Activated CD8-positive, alpha-beta T cell treated with anti-CD3 and anti-CD28 coated beads for 36 hours (primary cell): ENCODE results near the gene JMJD8. TPM values are rescaled to one million over a fixed set of nuclear protein-coding genes. Genes with fewer than 3 reads are reported as not detected.

Experiments used
- ATAC-seq: fragments of 200-7000 bp; cut with Tn5 transposase; one replicate; pipeline ENCODE4 v1.10.0; 2021; ENCODE audit warnings: mild to moderate bottlenecking, moderate library complexity
- CTCF ChIA-PET: fragments of 350-600 bp; sonication (Branson Sonifier 250); formaldehyde crosslinking; loops from one replicate; lab custom pipeline; 2021; ENCODE audit warnings: antibody characterized with exemption; lab: Charles Lee
- POLR2A ChIA-PET: fragments of 350-600 bp; sonication (Branson Sonifier 250); formaldehyde crosslinking; loops from one replicate; lab custom pipeline; 2021; ENCODE audit warnings: antibody characterized with exemption; lab: Charles Lee
- DNase-seq: peaks from one replicate; pipeline ENCODE4 v3.0.0-alpha.2; 2020
- H3K27ac Mint-ChIP-seq: one replicate; pipeline ENCODE4 v1.8.0; 2021; ENCODE audit warnings: mild to moderate bottlenecking, mixed read lengths
- H3K27me3 Mint-ChIP-seq: one replicate; pipeline ENCODE4 v1.8.0; 2021; ENCODE audit warnings: mixed read lengths
- H3K36me3 Mint-ChIP-seq: one replicate; pipeline ENCODE4 v1.8.0; 2021; ENCODE audit warnings: low read depth, mixed read lengths
- H3K4me1 Mint-ChIP-seq: one replicate; pipeline ENCODE4 v1.8.0; 2021; ENCODE audit warnings: low read depth, mixed read lengths
- H3K4me3 Mint-ChIP-seq: one replicate; pipeline ENCODE4 v1.8.0; 2021; ENCODE audit warnings: mild to moderate bottlenecking, moderate library complexity, mixed read lengths
- H3K9me3 Mint-ChIP-seq: one replicate; pipeline ENCODE4 v1.8.0; 2021; ENCODE audit warnings: mixed read lengths
- intact Hi-C: fragments of 100-400 bp; cut with micrococcal nuclease; formaldehyde crosslinking; loops from one replicate; pipeline ENCODE4 v1.10.0; 2022
- total RNA-seq, 2 experiments: library from RNA; stranded (reverse); gene quantifications; one replicate each; pipeline ENCODE4 v1.2.3, GENCODE V29; 2021
- TF ChIP-seq, protein P1 (sequence below): fragments of 200-600 bp; IDR thresholded peaks from one replicate; pipeline ENCODE4 v1.8.0; 2022; ENCODE audit warnings: antibody characterized with exemption, mild to moderate bottlenecking

Gene JMJD8
- total RNA-seq, 2 experiments from 2014 or later: 26.2 to 28.7 TPM

DNA sequence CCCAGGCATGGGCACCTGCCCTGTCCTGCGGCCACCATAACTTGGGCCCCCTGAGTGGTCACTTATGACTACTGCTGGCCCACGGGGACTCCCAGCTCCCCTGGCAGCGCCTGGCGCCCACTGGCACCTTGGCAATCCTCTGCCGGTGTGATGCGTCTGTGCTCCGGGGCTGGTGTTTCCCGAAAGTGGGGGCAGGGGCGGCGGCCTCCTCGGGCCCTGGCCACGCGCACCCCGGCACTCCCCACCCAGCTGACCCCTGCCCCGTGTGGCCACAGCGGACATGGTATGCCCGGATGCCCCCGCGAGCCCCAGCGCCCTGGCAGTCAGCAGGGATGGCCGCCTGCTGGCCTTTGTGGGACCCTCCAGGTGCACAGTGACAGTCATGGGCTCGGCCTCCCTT is 26.6 kb downstream of the JMJD8 start:
- H3K36me3 Mint-ChIP-seq: peaks cover 4% of the 10 kb centered on the region
- H3K27ac Mint-ChIP-seq: no peak overlapping the region
- TF ChIP-seq, protein P1, sequence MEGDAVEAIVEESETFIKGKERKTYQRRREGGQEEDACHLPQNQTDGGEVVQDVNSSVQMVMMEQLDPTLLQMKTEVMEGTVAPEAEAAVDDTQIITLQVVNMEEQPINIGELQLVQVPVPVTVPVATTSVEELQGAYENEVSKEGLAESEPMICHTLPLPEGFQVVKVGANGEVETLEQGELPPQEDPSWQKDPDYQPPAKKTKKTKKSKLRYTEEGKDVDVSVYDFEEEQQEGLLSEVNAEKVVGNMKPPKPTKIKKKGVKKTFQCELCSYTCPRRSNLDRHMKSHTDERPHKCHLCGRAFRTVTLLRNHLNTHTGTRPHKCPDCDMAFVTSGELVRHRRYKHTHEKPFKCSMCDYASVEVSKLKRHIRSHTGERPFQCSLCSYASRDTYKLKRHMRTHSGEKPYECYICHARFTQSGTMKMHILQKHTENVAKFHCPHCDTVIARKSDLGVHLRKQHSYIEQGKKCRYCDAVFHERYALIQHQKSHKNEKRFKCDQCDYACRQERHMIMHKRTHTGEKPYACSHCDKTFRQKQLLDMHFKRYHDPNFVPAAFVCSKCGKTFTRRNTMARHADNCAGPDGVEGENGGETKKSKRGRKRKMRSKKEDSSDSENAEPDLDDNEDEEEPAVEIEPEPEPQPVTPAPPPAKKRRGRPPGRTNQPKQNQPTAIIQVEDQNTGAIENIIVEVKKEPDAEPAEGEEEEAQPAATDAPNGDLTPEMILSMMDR: no peak
- POLR2A ChIA-PET: interaction anchor here (0.6 kb wide), 1 partner anchor 9 kb away, joined by 3 read pairs; no protein-coding TSS in a partner anchor
- ATAC-seq (no peak), DNase-seq (no peak)
- intact Hi-C loops: no loop called here
- CTCF ChIA-PET: no interaction called here
- no peak overlapping the region for H3K4me3 Mint-ChIP-seq
- no peaks in the 10 kb centered on the region for H3K27me3 Mint-ChIP-seq
- no peaks in the 10 kb centered on the region for H3K9me3 Mint-ChIP-seq
- peaks cover 7% of the 10 kb centered on the region for H3K4me1 Mint-ChIP-seq

DNA sequence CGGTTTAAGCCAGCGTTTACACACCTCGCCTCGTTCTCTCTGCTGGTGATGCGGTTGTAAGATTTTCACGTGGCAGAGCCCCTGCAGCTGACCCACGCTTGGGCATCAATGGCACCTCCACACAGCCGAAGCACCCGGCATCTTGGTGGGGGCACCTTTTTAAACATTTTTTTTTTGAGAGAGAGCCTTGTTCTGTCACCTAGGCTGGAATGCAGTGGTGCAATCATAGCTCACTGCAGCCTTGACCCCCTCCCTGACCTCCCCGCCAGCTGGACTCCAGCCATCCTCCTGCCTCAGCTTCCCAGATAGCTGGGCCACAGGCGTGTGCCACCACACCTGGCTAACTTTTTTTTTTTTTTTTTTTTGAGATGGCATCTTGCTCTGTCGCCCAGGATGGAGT is 30.1 kb downstream of the JMJD8 start:
- Mint-ChIP-seq H3K27ac (no peak overlapping the region), H3K4me1 (peaks cover 4% of the 10 kb centered on the region), H3K27me3 (no peaks in the 10 kb centered on the region), H3K9me3 (no peaks in the 10 kb centered on the region), H3K4me3 (no peak overlapping the region), H3K36me3 (no peaks in the 10 kb centered on the region)
- ChIA-PET POLR2A (no interaction called here), CTCF (interaction anchor here (0.6 kb wide), 1 partner anchor 693 kb away, joined by 3 read pairs; no protein-coding TSS in a partner anchor)
- TF ChIP-seq, protein P1: no peak
- intact Hi-C loops: no loop called here
- ATAC-seq (no peak), DNase-seq (no peak)

DNA sequence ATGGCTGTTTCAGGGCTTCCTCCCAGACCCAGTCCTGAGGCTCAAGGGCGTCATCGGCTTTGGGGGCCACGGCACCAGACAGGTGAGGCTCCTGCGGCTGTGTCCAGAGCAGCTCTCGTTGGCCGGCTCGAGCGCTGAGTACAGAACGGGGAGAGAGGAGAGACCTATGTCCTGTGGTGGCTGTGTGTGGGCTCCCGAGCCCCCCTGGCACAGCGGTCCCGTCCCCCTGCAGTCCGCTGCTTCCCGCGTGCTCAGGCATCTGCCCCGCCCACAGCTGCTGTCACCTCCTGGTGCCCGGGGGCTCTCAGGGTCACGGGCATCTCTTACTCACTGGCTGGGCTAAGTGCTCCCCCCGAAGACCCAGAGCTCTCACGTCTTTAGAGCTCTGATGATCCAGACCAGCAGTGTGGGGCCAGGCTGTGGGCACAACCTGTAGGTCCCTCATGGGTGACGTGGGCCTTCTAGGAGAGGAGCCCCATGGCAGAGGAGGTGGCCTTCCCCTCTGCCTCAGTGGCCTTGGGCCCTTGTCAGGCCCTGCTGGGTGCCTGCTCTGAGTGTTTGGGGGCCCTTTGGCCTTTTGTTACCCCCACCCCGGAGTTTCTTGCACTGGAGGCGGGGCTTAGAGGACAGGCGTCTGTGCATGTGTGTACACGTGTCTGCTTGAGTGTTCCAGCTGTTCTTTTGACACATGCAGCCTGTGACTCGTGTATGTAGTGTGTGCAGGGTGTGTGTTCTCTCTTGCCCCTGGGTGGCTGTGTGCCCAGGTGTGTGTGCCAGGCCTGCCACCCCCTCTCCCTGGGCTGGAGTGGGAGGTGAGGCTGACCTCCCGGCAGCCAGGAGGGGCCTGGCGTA is 31.5 kb downstream of the JMJD8 start:
- Mint-ChIP-seq H3K4me3 (no peak overlapping the region), H3K27me3 (no peaks in the 10 kb centered on the region), H3K36me3 (no peaks in the 10 kb centered on the region), H3K4me1 (peaks cover 8% of the 10 kb centered on the region), H3K27ac (no peak overlapping the region), H3K9me3 (no peaks in the 10 kb centered on the region)
- ChIA-PET POLR2A (interaction anchor here (3.5 kb wide), 1 partner anchor 16 kb away, joined by 11 read pairs; the partner anchor contains the start of gene RHOT2), CTCF (interaction anchor here (0.9 kb wide), 1 partner anchor 15 kb away, joined by 3 read pairs; the partner anchor contains the start of gene RHOT2)
- no peak for ATAC-seq
- DNase-seq: no peak
- intact Hi-C loops: no loop called here
- TF ChIP-seq, protein P1: no peak

DNA sequence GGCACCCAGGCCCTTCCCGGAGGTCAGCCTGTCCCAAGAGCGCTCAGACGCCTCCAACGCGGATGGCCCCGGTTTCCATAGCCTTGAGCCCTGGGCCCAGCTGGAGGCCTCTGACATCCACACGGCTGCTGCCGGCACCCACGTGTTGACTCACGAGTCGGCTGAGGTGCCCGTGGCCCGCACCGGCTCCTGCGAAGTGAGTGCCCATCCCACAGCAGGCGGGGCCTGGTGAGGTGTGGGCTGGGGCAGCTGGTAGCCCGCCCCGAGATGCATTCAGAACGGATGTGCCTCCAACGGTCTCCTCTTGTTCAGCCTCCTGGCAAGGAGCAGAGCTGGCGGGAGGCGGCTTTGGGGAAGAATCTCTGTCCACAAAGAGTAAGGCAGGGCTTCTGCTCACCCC is 32.3 kb downstream of the JMJD8 start:
- TF ChIP-seq, protein P1: no peak
- Mint-ChIP-seq H3K36me3 (peaks cover under 1% of the 10 kb centered on the region), H3K4me1 (peaks cover 9% of the 10 kb centered on the region), H3K9me3 (no peaks in the 10 kb centered on the region), H3K27ac (no peak overlapping the region), H3K4me3 (peak overlapping the region; percentile 21), H3K27me3 (no peaks in the 10 kb centered on the region)
- no peak for DNase-seq
- intact Hi-C loops: no loop called here
- ATAC-seq: no peak
- POLR2A ChIA-PET: interaction anchor here (1.1 to 4.8 kb wide), 4 partner anchors 10 to 33 kb away, joined by 4 to 28 read pairs (median 8); partner anchors contain the start of gene RHOT2
- CTCF ChIA-PET: no interaction called here

DNA sequence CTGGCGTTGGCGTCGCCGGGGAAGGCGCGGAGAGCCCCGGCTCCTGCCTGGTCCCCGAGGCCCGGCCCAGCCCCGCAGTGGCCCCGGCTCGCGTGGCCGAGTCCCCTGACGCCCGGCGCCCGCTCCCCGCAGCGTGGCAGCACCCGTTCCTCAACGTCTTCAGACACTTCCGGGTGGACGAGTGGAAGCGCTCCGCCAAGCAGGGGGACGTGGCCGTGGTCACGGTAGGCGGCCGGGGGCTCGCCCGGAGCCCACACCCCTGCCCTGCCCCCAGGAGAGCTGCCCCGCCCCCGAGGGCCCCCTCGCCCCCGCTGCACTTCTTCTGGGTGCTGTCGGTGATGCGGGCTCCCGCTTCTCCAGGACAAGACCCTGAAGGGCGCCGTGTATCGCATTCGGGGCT is 34.5 kb downstream of the JMJD8 start:
- peak overlapping the region; percentile 74 for H3K4me3 Mint-ChIP-seq
- DNase-seq (peak; percentile 18), ATAC-seq (peak; percentile 15)
- ChIA-PET CTCF (interaction anchor here (0.6 to 1.2 kb wide), 4 partner anchors 10 to 29 kb away, joined by 3 to 5 read pairs (median 3); partner anchors contain the start of gene RHOT2), POLR2A (interaction anchor here (0.8 to 4.8 kb wide), 9 partner anchors 12 to 82 kb away, joined by 3 to 28 read pairs (median 4); partner anchors contain the start of genes JMJD8, METTL26, RHBDL1 and RHOT2)
- TF ChIP-seq, protein P1: no peak
- peaks cover 14% of the 10 kb centered on the region for H3K4me1 Mint-ChIP-seq
- intact Hi-C loops: no loop called here
- no peaks in the 10 kb centered on the region for H3K9me3 Mint-ChIP-seq
- H3K27me3 Mint-ChIP-seq: no peaks in the 10 kb centered on the region
- H3K27ac Mint-ChIP-seq: peak overlapping the region; percentile 15
- H3K36me3 Mint-ChIP-seq: peaks cover 3% of the 10 kb centered on the region
